ENCODE measurements around the gene PILRA.

The PILRA gene

DNA sequence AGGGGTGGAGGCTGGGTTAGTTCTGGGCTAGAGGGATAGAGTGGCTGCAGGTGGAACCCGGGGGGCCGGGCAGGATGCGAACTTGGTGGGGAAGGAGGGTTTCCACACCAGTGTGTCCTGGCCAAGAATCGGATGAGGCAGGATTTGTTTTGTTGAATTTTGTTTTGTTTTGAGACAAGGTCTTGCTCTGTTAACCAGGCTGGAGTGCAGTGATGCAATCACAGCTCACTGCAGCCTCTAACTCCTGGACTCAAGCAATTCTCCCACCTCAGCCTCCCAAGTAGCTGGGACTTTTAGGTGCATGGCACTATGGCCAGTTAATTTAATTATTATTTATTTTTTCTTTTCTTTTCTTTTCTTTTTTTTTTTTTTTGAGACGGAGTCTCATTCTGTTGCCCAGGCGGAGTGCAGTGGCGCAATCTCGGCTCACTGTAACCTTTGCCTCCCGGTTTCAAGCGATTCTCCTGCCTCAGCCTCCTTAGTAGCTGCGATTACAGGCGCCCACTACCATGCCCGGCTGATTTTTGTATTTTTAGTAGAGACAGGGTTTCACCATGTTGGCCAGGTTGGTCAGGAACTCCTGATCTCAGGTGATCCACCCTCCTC, 76.0 kb downstream of the PILRA start:
- no peak for DNase-seq (ENCODE audit: extremely low read depth, insufficient read length)
- TF ChIP-seq, protein P1, sequence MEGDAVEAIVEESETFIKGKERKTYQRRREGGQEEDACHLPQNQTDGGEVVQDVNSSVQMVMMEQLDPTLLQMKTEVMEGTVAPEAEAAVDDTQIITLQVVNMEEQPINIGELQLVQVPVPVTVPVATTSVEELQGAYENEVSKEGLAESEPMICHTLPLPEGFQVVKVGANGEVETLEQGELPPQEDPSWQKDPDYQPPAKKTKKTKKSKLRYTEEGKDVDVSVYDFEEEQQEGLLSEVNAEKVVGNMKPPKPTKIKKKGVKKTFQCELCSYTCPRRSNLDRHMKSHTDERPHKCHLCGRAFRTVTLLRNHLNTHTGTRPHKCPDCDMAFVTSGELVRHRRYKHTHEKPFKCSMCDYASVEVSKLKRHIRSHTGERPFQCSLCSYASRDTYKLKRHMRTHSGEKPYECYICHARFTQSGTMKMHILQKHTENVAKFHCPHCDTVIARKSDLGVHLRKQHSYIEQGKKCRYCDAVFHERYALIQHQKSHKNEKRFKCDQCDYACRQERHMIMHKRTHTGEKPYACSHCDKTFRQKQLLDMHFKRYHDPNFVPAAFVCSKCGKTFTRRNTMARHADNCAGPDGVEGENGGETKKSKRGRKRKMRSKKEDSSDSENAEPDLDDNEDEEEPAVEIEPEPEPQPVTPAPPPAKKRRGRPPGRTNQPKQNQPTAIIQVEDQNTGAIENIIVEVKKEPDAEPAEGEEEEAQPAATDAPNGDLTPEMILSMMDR (IDR thresholded peaks at IDR 0.05; ENCODE audit: insufficient read depth, low read length, poor library complexity, severe bottlenecking) = no peak
- no peaks in the 10 kb centered on the region for H3K36me3 ChIP-seq (ENCODE audit: control insufficient read depth, insufficient read depth, low read length)
- no peak overlapping the region for H3K4me3 ChIP-seq (replicated peaks; ENCODE audit: low read depth, low read length)
- H3K27me3 ChIP-seq (replicated peaks; ENCODE audit: control insufficient read depth, insufficient read depth, low read length) = no peaks in the 10 kb centered on the region

All from GM06990 (cell line).